HG02588 (cell line): Measurements from ENCODE around the gene RGPD8.
"Not testable (repeated sequence)": the region's sequence is repeated elsewhere in the genome, so short reads cannot be mapped to it uniquely, and the experiment has no call there.

ENCODE experiments used
- ATAC-seq: cut with Tn5 transposase; IDR thresholded peaks from one replicate; pipeline ENCODE4 v1.9.1; 2021; ENCODE audit warnings: mild to moderate bottlenecking, moderate library complexity; ENCODE audit not compliant: unreplicated experiment

Gene RGPD8

DNA sequence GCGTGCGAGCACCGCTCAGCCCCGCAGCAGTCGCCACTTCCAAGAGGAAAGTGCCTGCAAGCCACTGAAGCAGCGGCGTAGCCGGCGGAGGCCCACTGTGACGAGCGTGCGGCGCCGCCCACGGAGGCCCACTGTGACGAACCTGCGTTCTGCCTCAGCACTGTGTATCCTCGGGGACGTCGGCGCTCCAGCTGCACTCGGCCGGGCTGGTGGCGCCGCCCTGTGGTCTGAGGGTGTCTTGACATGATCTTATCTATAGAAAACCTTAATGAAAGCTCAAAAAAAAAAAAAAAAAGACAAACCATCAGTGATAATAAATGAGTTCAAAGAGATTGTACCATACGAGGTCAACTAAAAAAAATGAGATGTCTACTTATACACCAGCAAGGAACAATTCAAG lies at the start of gene RGPD8:
RGPD8 (minus strand) TSS at position 166 of the 400 bp plus-strand sequence. CDS start 192 bp downstream, outside the sequence.
- ATAC-seq, result peak; percentile 98

DNA sequence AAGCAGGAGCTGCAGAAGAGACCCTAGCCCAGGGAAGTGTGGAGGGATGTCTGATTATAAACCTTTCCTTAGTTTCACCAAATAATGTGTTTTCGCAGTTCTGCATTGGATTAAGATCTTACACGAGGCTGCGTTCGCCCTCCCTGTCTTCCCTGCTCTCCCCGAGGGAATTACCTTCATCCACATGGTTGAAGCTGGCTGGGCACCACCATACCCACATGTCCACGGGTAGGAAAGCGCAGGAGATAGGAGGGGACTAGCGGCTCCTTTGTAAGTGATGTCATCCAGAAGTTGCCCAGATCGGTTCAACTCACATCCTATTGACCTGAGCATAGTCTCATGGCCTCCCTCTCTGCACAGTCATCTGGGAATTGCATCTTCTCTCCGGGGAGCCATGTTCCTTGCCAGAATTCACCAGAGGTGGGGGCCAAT lies 49.6 kb upstream of the RGPD8 start:
- ATAC-seq, result no peak

- ATAC-seq, result no peak
Observed at GRCh38 chr2:112482309-112483041, 49.0 kb upstream of the RGPD8 start.

DNA sequence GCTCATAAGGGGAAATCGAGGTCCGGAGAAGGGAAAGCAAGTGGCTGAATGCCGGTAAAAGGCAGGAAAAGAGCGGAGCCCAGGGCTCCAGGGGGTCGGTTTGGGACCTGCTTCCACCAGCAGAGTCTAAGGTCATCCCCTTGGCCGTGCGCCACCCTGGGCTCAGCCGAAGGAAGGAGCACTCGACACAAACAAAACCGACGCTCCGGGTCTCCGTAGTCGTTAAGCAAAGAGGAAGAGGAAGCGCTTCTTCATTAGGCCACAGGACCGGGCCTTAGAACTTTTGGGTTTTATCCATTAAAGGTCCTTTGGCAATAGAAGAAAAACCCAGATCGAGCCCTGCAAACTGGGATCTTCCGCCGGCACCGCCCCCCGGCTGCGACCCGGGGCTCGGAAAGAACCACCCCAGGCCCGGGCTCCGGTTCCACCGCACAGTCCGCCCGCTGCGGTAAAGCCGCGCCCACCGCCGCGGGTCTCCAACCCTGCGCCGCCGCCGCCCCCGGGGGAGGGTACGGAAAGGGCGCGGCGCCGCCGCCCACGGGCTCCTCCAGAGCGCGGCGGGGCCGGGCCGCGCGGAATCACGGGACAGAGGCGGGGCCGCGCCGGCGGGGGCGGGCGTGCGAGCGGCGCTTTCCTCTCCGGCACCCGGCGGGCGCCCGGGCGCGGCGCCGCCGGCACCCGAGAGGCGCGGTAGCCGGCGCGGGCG lies 48.2 kb upstream of the RGPD8 start, which contains the start of gene TTL:
TTL (plus strand) TSS at position 629 of the 706 bp plus-strand sequence. CDS start 189 bp downstream, outside the sequence.
- peak; percentile 74 for ATAC-seq

GRCh38 chr2:112481050-112481527 lies 47.6 kb upstream of the RGPD8 start:
- ATAC-seq, result peak; percentile 54

- no peak for ATAC-seq
Observed at GRCh38 chr2:112480530-112481049, 47.1 kb upstream of the RGPD8 start.

DNA sequence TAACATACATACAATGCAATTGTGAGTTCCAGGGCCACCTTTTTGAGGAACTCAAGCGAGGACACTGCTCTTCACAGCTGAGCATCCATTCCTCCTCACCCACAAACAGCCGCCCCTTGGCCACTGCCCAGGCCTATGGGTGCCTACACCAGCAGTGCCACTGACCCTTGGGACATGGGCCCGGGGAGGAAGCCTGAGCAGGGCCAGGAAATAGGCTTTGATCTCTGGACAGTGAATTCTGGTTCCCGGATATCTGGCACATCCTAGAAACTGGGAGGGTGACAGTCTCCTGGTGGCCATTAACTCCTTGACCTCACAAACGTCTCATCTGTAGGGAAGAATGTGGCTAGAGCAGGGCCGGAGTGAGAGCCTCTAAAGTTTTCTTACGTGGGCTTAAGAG lies 43.0 kb upstream of the RGPD8 start:
- no peak for ATAC-seq

DNA sequence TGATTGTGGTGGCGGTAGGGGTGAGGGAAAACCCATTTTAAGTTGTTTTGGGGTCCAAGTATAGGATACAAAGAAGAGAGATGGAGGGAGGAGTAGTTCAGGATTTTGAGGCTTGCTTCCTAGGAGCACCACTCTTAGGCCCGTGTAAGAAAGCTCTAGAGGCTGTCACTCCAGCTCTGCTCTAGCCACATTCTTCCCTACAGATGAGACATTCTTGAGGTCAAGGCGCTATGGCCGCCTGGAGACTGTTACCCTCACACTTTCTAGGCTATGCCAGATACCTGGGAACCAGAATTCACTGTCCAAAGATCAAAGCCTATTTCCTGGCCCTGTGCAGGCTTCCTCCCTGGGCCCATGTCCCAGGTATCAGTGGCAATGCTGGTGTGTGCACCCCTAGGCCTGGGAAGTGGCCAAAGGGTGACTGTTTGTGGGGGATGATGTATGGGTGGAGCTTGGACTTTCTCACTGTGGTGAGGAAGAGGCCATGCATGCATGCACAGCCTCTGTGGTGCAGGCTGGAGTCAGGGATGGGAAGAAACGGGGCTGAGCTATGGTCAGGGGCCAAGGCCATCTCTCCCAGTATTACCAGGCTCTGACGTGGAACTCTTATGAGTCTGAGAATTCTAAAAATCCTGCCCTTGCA lies 41.5 kb upstream of the RGPD8 start:
- ATAC-seq, result no peak

DNA sequence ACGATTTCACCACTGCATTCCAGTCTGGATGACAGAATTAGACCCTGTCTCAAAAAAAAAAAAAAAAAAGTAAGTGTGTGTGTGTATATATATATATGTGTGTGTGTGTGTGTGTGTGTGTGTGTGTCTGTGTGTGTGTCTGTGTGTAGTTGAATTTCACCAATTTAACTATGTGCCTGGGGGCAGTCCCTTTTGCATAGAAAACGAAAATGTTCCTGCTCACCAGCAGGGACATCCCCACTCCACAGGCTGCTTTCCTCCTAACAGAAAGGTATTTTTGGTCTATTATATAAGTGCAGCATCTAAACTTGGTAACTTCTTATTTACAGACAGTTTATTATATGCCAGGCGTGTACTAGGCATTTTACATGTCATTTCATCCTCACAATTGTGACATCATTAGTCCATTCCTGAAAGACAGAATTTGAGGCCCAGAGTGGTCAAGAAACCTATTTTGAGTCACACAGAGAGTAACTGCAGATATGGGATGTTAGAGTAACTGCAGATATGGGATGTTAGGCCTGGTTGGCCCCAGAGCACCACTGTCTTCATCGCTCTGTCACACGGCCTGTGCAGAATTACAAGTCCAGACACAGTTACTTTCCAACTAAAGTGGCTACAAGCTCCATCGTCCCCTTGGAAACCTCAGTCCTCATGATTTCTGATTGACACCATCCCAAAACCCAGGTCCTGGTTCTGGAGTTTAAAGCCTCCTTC lies 39.3 kb upstream of the RGPD8 start:
- ATAC-seq, result no peak

DNA sequence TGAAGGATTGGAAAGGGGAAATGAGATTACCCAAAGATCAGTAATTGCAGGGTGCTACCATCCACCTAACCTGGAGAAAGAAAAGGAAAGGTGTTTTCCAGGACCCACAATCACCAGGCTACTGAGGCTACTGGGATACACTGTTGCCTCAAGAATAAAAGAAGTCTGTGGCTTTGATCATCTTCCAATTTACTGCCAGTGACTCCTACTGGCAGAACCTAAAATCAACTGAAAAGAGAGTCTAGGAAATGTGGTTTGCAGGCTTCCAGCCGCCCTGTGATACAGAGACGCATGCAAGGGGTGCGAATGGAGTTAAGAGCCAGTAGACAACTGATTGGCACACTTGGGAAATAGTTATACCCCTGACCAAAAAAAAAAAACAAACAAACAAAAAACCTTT lies 31.9 kb upstream of the RGPD8 start:
- no peak for ATAC-seq

DNA sequence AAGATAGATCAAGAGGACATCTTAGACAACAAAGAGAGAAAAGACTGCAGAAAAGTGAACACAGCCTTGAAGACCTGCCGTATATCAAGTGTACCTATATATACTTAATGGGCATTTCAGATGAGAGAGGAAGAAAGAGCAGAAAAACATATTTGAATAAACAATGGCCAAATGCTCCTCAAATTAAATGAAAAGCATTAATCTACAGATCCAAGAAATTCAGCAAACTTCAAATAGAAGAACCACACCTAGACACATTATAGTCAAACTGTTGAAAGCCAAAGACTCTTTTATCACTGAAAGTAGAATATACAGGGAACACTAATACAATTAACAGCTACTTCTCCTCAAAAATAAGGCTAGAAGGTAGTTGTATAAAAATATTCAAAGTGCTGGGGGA lies 29.8 kb upstream of the RGPD8 start:
- no peak for ATAC-seq

DNA sequence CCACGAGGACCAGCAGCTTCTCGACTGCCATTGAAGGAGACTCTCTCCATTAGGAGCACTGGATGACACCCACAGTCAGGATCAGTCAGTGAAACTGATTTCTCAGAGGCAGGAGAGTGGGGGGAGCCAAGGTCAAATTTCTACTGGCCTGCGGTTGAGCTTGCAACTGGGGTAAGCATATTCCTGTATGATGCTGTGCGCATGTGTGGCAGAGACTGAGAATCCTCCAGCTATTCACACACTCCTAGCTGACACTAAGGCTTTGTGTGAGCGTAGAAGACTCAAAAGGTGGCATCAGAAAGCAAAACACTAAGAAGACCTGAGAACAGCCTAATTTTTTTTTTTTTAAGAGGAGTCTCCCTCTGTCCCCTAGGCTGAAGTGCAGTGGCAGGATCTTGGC lies 28.7 kb upstream of the RGPD8 start:
- ATAC-seq, result no peak

GRCh38 chr2:112459372-112459771 lies 25.9 kb upstream of the RGPD8 start:
- ATAC-seq, result no peak

GRCh38 chr2:112454586-112454985 lies 21.1 kb upstream of the RGPD8 start:
- no peak for ATAC-seq

DNA sequence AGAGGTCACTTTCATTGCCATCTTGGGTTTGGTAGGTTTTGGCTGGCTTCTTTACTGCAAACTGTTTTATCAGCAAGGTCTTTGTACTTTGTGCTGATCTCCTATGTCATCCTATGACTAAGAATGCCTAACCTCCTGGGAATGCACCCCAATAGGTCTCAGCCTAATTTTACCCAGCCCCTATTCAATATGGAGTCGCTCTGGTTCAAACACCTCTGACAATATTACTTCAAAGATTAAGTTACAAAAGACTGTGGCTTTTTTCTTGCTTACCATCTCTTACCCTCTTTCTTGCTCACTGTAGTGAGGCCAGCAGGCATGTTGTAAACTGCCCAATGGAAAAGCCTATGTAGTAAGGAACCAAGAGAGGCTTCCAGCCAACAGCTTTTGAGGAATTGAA lies 17.9 kb upstream of the RGPD8 start:
- ATAC-seq, result no peak

DNA sequence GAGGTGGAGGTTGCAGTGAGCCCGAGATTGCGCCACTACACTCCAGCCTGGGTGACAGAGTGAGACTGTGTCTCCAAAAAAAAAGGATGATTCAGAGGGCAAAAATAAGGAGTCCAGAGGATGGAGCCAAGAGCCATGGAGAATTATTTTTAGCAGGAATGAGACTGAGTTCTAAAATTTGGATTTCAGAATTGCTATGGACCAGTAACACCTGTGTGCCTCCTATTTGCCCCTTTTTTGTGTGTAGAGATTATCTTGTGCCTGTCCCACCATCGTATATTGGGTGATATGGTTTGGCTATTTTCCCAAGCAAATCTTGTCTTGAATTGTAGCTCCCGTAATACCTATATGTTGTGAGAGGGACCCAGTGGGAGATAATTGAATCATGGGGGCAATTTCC lies 16.4 kb upstream of the RGPD8 start:
- ATAC-seq, result no peak

DNA sequence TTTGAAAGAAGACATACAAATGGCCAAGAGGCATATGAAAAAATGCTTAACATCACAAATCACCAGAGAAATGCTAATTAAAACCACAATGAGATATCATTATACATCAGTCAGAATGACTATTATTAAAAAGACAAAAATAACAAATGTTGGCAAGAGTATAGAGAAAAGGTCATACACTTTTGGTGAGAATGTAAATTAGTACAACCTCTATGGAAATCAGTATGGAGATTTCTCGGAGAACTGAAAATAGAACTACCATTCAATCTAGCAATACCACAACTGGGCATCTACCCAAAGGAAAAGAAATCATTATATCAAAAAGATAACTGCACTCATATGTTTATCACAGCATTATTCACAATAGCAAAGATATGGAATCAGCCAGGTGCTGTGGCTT lies 10.8 kb upstream of the RGPD8 start:
- ATAC-seq, result not testable (repeated sequence)

DNA sequence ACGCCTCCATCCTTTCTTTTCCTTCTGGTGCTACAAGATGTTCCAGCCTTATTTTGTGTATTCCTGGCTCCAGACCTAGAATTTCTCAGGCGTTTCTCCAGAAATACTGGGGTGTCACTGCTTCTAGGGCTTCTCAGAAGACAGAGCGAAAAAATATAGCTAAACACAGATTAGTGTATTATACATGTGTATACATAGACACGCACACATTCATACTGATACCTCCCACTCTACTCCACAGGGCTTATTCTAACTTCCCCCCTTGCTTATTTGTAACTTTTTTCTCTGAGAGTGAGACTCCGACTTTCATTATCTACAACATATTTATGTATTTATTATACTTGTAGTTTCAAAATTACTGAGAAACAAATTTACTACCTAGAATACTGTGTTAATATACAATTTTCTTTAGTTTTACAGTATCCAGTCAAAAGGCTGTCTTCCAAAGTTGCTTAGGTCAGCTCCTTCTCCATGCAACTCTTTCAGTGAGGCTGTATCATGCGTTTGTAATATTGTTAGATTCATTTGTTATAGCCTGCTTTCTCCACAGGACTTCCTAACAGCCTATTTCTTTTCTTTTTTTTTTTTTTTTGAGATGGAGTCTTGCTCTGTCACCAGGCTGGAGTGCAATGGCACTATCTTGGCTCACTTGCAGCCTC lies 5.3 kb upstream of the RGPD8 start:
- not testable (repeated sequence) for ATAC-seq

GRCh38 chr2:112437405-112437831 lies 4.0 kb upstream of the RGPD8 start:
- not testable (repeated sequence) for ATAC-seq

- ATAC-seq, result not testable (repeated sequence)
Observed at GRCh38 chr2:112436993-112437392, 3.5 kb upstream of the RGPD8 start.
